NCI-H2029 (cell line): ENCODE measurements around the gene DLG2.

Experiments
- DNase-seq: peaks from one replicate; lab custom pipeline; 2025; lab: John Stamatoyannopoulos, UW

DLG2 gene

DNA sequence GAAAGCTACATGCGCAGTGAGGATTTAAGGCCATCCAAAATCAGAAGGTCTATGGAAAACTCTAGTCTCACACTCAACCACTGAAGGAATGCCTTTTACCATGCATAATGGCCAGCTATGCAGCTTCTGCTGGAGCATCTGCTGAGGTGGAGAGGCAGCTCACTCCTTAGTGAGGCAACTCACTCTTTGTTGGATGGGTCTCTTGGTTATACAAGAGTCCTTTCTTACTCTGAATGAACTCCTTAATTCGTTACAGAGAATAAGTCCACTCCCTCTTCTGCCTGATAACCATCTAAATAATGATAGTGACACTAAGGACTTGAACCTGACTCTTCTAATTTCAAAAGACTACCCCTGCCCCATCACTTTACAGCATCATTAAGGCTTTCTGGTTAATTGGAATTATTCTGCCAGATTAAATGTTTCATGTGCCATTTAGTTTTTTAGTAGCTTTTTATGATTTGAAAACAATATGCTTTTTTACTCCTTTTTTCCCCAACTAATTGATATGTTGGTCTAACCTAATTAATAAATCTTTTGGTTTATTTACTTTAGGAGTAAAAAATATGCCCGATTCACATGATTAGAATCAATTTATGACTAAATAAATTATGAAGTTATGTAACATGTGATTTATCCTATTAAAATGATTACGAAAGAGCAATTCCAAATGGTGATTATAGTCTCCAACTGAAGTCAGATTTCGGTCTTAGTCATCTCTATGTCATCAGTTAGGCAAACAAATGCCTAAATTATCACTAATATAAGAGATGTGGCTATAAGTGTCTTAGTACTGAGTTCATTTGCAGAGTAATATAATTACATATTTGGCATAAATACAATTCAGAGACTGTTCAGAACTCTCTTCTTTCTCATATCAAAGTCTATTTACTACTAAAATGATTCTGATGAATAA, 2054.3 kb downstream of the DLG2 start:
- no peak for DNase-seq

GRCh38 chr11:83571302-83571701, 2055.8 kb downstream of the DLG2 start:
- DNase-seq = no peak

GRCh38 chr11:83569134-83569805, 2057.9 kb downstream of the DLG2 start:
- no peak for DNase-seq

- no peak for DNase-seq
Measured at GRCh38 chr11:83568516-83568915, 2058.6 kb downstream of the DLG2 start.

- DNase-seq = no peak
Measured at GRCh38 chr11:83566950-83567349, 2060.2 kb downstream of the DLG2 start.

DNA sequence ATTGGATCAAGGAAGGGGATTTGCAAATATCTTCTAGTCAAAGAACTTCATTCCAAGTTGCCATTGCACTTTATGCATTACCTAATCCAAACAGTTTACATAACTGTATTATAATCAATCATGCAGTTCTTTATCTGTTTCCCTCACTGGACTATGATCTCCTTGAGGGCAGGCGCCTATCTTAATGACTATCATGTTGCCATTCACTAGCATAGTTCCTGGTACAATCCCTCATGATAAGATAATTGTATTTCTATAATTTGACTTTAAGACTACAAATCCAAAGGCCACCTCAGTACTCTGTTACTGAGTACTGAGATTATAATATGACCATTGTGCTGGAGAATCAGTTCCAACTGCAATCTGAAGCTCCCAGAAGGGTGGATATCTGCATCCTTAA, 2062.3 kb downstream of the DLG2 start:
- DNase-seq = no peak

DNA sequence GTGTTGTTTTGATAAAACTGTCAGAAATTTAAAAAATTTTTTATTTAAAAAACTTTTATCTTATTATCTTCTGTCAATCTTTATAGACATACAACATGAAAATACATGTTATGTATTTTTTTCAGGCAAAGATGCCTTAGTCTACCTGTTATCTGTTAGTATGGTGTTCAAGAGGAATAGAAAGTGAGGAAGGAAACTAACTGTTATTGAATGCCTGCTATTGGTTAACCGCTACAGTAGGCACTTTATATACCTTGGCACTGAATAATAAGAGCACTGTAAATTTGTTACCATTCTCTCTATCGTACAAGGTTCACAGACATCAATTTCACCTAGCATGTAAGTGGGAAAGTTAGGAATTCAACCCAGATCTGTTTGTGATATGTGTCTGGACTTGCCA, 2068.9 kb downstream of the DLG2 start:
- no peak for DNase-seq

GRCh38 chr11:83557653-83558052, 2069.5 kb downstream of the DLG2 start:
- no peak for DNase-seq

DNA sequence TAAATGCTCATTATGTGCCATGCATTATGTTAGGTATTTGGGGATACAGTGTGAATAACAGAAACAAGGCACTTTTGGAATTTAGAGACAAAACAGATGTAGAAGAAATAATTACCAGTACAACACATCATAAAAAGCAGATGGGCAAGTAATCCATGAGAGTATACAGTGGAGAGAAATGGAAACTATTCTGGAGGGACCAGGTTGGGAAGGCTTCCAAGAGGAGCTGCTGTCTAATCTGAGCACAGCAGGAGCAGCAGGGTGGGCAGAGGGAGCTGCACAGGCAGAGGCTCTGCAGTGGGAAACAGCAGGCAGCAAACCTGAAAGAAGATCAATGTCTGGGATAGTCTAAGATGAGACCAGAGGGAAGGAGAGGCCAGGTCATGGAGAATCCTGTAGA, 2072.3 kb downstream of the DLG2 start:
- no peak for DNase-seq

GRCh38 chr11:83549984-83550667, 2077.0 kb downstream of the DLG2 start:
- DNase-seq = no peak

GRCh38 chr11:83546368-83546767, 2080.8 kb downstream of the DLG2 start:
- DNase-seq = no peak

DNA sequence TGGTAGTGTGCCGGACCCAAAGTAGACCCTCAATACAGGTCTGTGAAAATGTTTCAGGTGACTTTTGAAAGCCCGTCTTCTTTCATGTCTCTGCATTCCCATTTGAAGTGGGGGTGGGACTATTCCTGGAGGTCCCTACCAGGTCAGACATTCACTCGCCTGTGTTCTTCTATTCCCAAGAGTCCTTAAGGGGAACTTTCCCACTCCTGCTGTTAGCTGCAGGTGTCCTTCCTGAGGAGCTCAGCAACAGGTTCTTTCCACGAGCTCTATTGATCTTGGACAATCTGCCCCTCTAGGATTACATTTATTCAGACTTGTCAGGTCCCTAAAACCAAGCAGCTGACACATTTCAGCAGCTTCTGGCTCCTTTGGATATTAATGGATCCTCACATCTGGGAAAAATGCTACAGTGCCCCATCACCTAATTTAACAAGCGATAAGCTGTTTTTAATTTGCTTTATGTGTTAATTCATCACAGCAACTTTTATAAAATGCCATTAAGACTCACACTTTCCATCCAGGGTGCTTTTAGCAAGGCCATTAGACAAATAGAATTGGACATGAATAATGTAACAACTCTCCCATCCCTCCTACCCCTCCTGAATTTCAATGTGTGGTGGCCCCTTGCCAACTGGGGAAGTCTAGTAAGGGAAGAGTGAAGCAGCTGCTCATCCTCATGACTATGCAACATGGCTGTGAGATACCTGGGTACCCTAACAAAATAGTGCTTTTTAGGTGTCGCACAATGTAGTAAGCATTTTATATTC, 2081.5 kb downstream of the DLG2 start:
- DNase-seq = no peak

DNA sequence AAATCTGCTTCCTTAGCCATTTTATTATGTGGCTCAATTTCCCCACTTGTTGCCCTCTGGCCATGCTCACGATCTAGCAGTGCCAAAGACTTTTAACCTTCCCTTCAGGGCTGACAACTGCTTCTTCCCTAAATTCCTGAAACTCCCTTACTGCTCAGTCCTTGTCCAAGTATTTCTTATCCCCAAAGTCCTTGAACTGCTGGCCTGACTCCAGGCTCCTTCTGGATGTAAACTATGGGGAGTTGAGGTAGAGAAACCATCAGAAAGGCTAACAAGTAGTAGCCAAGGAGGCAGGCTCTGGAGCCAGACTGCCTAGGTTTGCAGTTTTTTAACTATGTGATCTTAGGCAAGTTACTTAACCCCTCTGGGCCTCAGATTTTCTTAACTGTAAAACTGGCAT, 2082.3 kb downstream of the DLG2 start:
- DNase-seq = no peak

DNA sequence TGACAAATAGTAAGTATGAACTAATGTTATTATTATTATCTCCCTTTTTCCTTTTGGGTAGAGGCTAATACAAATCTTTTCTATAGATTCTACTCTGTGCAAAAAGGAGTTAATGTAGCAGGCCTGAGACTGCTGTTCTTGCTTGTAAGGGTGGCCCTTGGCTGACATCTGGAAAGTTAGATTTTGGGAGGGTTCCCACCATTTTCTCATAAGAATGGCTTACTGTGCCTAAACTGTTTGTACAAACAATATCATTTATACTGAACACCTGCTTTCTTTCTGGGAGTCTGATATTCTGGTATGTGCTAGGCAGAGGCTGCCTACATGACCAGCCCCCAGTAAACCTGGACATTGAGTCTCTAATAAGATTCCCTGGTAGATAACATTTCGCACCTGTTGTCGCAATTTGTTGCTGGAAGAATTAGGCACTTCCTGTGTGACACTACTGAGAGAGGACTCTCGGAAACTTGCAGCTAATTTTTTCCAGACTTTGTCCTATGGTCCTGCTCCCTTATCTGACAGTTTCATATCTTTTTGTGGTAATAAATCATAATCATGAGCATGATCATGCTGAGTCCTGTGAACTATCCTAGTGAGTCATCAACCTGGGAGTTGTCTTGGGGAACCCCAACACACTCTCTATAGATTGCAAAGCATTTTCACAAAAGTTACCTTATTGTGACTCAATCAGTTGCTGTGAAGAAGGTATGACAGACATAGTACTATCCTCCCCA, 2083.3 kb downstream of the DLG2 start:
- no peak for DNase-seq

GRCh38 chr11:83542861-83543260, 2084.3 kb downstream of the DLG2 start:
- no peak for DNase-seq

DNA sequence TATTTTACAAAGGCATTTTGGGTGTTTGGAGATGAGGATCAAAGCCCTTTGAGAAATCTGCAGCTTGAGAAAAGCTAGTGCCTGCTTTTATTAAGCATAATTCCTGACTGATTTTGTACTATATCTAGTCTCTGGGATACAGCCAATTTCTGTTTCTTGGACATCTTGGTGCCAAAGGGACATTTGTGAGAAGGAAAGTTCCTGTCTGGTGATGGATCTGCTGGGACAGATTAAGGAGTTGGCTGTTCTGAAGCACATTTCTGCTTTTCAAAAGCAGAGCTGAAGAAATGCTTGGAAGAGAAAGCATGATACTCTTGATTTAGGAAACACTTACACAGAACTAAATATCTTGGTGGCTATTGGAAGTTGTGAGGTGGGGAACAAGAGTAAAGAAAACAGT, 2086.4 kb downstream of the DLG2 start:
- DNase-seq = no peak

- no peak for DNase-seq
Measured at GRCh38 chr11:83540112-83540675, 2086.9 kb downstream of the DLG2 start.

DNA sequence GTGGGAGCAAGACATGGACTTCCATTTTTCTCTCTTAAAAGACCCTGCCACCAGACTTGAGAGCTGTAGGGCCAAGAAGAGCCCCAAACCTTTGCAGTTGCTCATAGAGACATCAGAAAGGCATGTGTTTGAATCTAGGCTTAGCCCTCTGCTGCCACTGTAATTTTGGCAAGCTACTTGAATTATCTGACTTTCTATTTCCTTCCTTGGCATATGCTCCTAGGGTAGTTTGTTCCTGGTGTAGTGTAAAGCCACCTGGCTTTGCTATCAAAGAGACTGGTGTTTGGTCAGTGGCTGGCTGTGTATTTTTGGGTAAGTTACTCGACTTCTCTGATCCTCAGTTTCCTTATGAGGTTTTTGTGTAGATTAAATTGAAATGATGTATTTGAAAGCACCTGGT, 2088.9 kb downstream of the DLG2 start:
- no peak for DNase-seq

GRCh38 chr11:83537131-83537610, 2090.0 kb downstream of the DLG2 start:
- DNase-seq = no peak

GRCh38 chr11:83533166-83533565, 2094.0 kb downstream of the DLG2 start:
- DNase-seq = no peak

GRCh38 chr11:83528877-83529276, 2098.3 kb downstream of the DLG2 start:
- no peak for DNase-seq
